Thyroid gland (tissue), 4 donors: ENCODE data around the gene GNAI2.
"Not testable (repeated sequence)": the region's sequence is repeated elsewhere in the genome, so short reads cannot be mapped to it uniquely, and the experiment has no call there.

Experiments
- POLR2A ChIP-seq, 2 donors: fragments of 450-650 bp; IDR thresholded peaks; one replicate each; pipeline ENCODE4 v1.6.1; 2017; ENCODE audit warnings: antibody characterized with exemption in 2 of 2, mild to moderate bottlenecking in 2 of 2, moderate library complexity in 1 of 2
- TF ChIP-seq, protein P1 (sequence below), 6 experiments: fragments of 200-600 bp in 3 of 6; fragments of 450-650 bp in 3 of 6; sonication (generic) in 3 of 6; IDR thresholded peaks; one replicate each; pipeline ENCODE4 v1.5.1; 2016 to 2019; ENCODE audit warnings: antibody characterized with exemption in 6 of 6, mild to moderate bottlenecking in 2 of 6, inconsistent platforms in 1 of 6, moderate library complexity in 1 of 6

DNA sequence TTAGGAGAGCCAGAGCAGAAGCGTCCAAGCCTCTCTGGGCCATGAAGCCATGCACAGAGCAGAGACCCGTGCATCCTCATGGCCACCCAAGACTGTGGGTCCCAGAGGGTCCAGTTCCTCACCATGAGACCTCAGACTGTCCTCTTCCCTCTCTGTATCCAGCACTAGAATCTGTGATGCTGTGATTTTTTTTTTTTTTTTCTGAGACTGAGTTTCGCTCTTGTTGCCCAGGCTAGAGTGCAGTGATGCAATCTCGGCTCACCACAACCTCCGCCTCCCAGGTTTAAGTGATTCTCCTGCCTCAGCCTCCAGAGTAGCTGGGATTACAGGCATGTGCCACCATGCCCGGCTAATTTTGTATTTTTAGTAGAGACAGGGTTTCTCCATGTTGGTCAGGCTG lies 8.8 kb downstream of the GNAI2 start:
- TF ChIP-seq, protein P1, sequence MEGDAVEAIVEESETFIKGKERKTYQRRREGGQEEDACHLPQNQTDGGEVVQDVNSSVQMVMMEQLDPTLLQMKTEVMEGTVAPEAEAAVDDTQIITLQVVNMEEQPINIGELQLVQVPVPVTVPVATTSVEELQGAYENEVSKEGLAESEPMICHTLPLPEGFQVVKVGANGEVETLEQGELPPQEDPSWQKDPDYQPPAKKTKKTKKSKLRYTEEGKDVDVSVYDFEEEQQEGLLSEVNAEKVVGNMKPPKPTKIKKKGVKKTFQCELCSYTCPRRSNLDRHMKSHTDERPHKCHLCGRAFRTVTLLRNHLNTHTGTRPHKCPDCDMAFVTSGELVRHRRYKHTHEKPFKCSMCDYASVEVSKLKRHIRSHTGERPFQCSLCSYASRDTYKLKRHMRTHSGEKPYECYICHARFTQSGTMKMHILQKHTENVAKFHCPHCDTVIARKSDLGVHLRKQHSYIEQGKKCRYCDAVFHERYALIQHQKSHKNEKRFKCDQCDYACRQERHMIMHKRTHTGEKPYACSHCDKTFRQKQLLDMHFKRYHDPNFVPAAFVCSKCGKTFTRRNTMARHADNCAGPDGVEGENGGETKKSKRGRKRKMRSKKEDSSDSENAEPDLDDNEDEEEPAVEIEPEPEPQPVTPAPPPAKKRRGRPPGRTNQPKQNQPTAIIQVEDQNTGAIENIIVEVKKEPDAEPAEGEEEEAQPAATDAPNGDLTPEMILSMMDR (IDR thresholded peaks at IDR 0.05): not testable (repeated sequence)
- TF ChIP-seq POLR2A (IDR thresholded peaks at IDR 0.05): not testable (repeated sequence)
